Measurements from ENCODE around the gene NT5C2.
"Not testable (repeated sequence)": the region's sequence is repeated elsewhere in the genome, so short reads cannot be mapped to it uniquely, and the experiment has no call there.

GRCh38 chr10:103130180-103130579, 62.9 kb downstream of the NT5C2 start:
- TF ChIP-seq, protein P1, sequence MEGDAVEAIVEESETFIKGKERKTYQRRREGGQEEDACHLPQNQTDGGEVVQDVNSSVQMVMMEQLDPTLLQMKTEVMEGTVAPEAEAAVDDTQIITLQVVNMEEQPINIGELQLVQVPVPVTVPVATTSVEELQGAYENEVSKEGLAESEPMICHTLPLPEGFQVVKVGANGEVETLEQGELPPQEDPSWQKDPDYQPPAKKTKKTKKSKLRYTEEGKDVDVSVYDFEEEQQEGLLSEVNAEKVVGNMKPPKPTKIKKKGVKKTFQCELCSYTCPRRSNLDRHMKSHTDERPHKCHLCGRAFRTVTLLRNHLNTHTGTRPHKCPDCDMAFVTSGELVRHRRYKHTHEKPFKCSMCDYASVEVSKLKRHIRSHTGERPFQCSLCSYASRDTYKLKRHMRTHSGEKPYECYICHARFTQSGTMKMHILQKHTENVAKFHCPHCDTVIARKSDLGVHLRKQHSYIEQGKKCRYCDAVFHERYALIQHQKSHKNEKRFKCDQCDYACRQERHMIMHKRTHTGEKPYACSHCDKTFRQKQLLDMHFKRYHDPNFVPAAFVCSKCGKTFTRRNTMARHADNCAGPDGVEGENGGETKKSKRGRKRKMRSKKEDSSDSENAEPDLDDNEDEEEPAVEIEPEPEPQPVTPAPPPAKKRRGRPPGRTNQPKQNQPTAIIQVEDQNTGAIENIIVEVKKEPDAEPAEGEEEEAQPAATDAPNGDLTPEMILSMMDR (IDR thresholded peaks at IDR 0.05) = not testable (repeated sequence)
- TF ChIP-seq ZFX (IDR thresholded peaks at IDR 0.05; ENCODE audit: borderline replicate concordance) = not testable (repeated sequence)
